Pancreas (tissue), 10 donors: Measurements from ENCODE around the gene ANO4. TPM values are rescaled to one million over a fixed set of nuclear protein-coding genes. Genes with fewer than 3 reads are reported as not detected.

ENCODE experiments used
- ATAC-seq, 4 donors: fragments of 200-7000 bp; cut with Tn5 transposase; one replicate each; pipeline versions ENCODE4 v1.8.0 to v1.9.1; 2020; ENCODE audit warnings: mild to moderate bottlenecking in 4 of 4, moderate library complexity in 4 of 4
- DNase-seq, 6 donors: peaks; one replicate each; pipeline ENCODE4 v3.0.0-alpha.2; 2020
- FAIRE-seq: peaks from 2 replicates; lab custom pipeline; 2012; peaks lifted over from hg19 to GRCh38; lab: Jason Lieb, UNC
- H3K27ac ChIP-seq, 4 donors: fragments of 200-600 bp; sonication (generic); 1 replicate in 3 of 4; 2 replicates in 1 of 4; pipeline versions ENCODE4 v1.5.0 to v1.8.0; 2020
- H3K27me3 ChIP-seq, 4 donors: fragments of 200-600 bp; one replicate each; pipeline ENCODE4 v1.8.0; 2021
- H3K36me3 ChIP-seq, 3 donors: fragments of 200-600 bp; sonication (generic) in 1 of 3; one replicate each; pipeline versions ENCODE4 v1.5.0 to v1.8.0; 2020 to 2021
- H3K4me1 ChIP-seq, 3 donors: fragments of 200-600 bp; one replicate each; pipeline ENCODE4 v1.8.0; 2021
- H3K4me3 ChIP-seq, 4 donors: fragments of 200-600 bp; sonication (generic) in 2 of 4; one replicate each; pipeline versions ENCODE4 v1.5.0 to v1.8.0; 2020 to 2021
- H3K9me3 ChIP-seq, 4 donors: fragments of 200-600 bp; one replicate each; pipeline ENCODE4 v1.8.0; 2021
- WGBS, 2 donors: extraction: QIAGEN DNeasy Blood & Tissue Kit; methylation state at CpG; one replicate each; pipeline ENCODE4 v1.1.7; 2013; 5-methylcytosine and 5-hydroxymethylcytosine counted together
- intact Hi-C, 3 donors: fragments of 100-400 bp; cut with DNase I; formaldehyde crosslinking; loops; one replicate each; pipeline versions ENCODE4 v1.11.1 to v1.14.2; 2022
- polyA plus RNA-seq, 2 donors: library from polyadenylated mRNA; stranded (reverse); fragments of 200-250 nt; gene quantifications; one replicate each; pipeline ENCODE4 v1.2.3, GENCODE V29; 2013
- total RNA-seq, 6 donors: library from RNA; stranded (reverse); fragmentation: NEBNext Ultra II Directional in 4 of 6; extraction: Animal tissue kit (Norgen Biotek cat#: 25700) in 4 of 6; gene quantifications; one replicate each; pipeline versions ENCODE4 v1.2.1 to v1.2.4, GENCODE V29; 2021 to 2023
- TF ChIP-seq, protein P1 (sequence below), 4 donors: fragments of 200-600 bp; sonication (generic) in 3 of 4; IDR thresholded peaks; one replicate each; pipeline versions ENCODE4 v1.5.0 to v1.8.0; 2021; ENCODE audit warnings: antibody characterized with exemption in 4 of 4
- donor health status: healthy with polysubstance abuse.
- donor health status: DM: no; HTN: no; CAD: no; lungs with moderate emphysema.
- donor health status: DM: no; HTN: no; CAD: no.
- donor health status: control.
- donor health status: control.
- donor health status: Bipolar disorder and iron deficiency.
- donor health status: DM: yes; HTN: yes; CAD: no.
- donor health status: DM: no; HTN: no; CAD: no.
- donor health status: DM: no; HTN: no; CAD: no.
- donor health status: DM: yes; HTN: yes; CAD: no.

The ANO4 gene
- total and polyA plus RNA-seq, 8 donors, result 0.14 to 2.1 (median 0.28) TPM; not detected in 1

DNA sequence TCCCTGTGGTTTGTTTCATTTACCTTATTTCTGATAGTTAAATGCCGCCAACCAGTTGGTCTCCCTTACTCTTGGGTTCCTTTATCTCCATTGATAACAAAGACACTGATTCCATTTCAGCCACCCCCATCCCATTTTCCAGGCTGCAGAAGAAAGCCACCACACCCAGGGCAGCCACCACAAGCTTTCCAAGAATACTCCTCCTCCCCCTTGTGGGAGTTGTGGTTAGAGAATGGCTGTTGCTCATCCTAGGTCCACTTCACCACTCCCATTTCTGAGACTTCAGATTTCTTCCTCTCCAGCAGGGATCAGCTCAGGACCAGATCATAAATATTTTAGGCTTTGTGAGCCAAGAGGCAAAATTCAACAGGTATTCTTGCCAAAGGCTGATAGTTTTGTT lies 73.9 kb downstream of the ANO4 start:
- ATAC-seq, result no peak

DNA sequence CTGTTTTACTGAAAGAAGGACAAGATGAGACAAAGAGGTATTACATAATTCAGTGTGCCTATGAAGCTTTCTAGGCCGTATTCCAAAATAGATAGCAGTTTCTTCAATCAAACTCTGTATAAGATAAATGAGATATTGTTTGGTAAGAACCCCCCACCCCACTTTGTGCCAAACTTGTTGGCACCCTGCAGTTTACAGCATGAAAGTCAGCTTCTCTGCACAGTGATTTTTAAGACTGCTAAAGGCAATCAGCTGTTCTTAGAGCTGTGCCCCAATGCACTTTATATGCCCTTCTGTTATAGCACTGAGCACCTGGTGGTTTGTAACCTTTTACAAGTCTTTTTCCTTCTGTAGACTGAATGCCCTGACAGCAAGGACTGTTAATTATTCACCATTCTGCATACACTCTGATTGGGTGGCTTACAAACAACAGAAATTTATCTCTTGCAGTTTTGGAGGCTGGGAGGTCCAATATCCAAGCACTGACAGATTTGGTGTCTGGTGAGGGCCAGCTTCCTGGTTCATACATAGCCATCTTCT lies 76.7 kb downstream of the ANO4 start:
- intact Hi-C loops, result no loop called here
- H3K4me3 ChIP-seq, result no peak overlapping the region
- no peaks in the 10 kb centered on the region for H3K9me3 ChIP-seq
- H3K27ac ChIP-seq, result no peak overlapping the region
- H3K27me3 ChIP-seq, result no peaks in the 10 kb centered on the region
- H3K4me1 ChIP-seq, result no peaks in the 10 kb centered on the region
- TF ChIP-seq, protein P1, sequence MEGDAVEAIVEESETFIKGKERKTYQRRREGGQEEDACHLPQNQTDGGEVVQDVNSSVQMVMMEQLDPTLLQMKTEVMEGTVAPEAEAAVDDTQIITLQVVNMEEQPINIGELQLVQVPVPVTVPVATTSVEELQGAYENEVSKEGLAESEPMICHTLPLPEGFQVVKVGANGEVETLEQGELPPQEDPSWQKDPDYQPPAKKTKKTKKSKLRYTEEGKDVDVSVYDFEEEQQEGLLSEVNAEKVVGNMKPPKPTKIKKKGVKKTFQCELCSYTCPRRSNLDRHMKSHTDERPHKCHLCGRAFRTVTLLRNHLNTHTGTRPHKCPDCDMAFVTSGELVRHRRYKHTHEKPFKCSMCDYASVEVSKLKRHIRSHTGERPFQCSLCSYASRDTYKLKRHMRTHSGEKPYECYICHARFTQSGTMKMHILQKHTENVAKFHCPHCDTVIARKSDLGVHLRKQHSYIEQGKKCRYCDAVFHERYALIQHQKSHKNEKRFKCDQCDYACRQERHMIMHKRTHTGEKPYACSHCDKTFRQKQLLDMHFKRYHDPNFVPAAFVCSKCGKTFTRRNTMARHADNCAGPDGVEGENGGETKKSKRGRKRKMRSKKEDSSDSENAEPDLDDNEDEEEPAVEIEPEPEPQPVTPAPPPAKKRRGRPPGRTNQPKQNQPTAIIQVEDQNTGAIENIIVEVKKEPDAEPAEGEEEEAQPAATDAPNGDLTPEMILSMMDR (IDR thresholded peaks at IDR 0.05), result no peak
- H3K36me3 ChIP-seq, result no peaks in the 10 kb centered on the region
- DNase-seq (no peak), FAIRE-seq (no peak), ATAC-seq (peak in 1 of 4 donors; percentile 37)
- 24 to 27% methylated on average over 1 of the region's 1 CpG for WGBS, 2 donors

More for the DNA sequence above, 73.9 kb downstream of the ANO4 start:
- Histone ChIP-seq H3K9me3 (no peaks in the 10 kb centered on the region), H3K27me3 (no peaks in the 10 kb centered on the region), H3K36me3 (no peaks in the 10 kb centered on the region), H3K27ac (no peak overlapping the region), H3K4me3 (no peak overlapping the region), H3K4me1 (no peaks in the 10 kb centered on the region)
- FAIRE-seq (no peak), DNase-seq (no peak)
- intact Hi-C loops, result no loop called here
- 89 to 100% methylated on average over 1 of the region's 1 CpG for whole genome bisulfite sequencing, 2 donors
- TF ChIP-seq, protein P1 (IDR thresholded peaks at IDR 0.05), result no peak

DNA sequence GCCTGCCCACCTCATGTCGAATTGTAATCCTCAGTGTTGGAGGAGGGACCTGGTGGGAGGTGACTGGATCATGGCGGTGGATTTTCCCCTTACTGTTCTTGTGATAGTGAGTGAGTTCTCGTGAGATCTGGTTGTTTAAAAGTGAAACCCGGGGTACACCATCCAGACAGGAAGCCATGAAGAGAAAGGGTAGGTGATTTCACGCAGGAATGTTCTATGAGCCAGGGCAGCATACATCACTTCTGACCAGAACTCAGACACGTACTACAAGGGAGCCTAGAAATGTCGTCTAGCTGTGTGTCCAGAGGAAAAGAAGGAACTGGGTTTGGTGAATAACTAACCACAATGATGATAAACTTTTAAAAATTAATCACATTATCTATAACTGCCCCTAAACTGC lies 80.6 kb downstream of the ANO4 start:
- intact Hi-C loops, result no loop called here
- TF ChIP-seq, protein P1 (IDR thresholded peaks at IDR 0.05), result no peak
- ATAC-seq (no peak), DNase-seq (no peak), FAIRE-seq (no peak)
- Histone ChIP-seq H3K36me3 (no peaks in the 10 kb centered on the region), H3K27me3 (no peaks in the 10 kb centered on the region), H3K9me3 (no peaks in the 10 kb centered on the region), H3K4me3 (no peak overlapping the region), H3K4me1 (no peaks in the 10 kb centered on the region), H3K27ac (no peak overlapping the region)
- WGBS, 2 donors, result 56 to 65% methylated on average over 7 of the region's 7 CpGs

DNA sequence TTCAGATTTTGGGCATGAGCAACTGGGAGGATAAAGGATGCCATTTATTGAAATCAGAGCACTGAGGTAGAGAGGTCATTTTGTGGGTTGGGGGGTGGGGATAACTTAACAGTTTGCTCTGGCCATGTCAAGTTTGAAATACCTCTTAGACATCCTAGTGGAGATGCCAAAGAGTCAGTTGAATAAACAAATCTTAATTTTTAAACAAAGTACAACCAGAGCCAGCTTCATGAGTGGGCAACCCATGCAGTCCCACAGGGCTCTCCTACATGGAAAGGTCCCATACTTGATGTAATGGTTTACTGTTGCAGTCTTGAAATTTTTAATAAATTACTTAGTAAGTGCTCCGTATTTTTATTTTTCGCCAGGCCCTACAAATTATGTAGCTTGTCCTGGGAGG lies 81.2 kb downstream of the ANO4 start:
- FAIRE-seq (no peak), ATAC-seq (no peak), DNase-seq (no peak)
- intact Hi-C loops, result no loop called here
- H3K36me3 ChIP-seq, result no peaks in the 10 kb centered on the region
- no peak overlapping the region for H3K4me3 ChIP-seq
- H3K4me1 ChIP-seq, result no peaks in the 10 kb centered on the region
- TF ChIP-seq, protein P1 (IDR thresholded peaks at IDR 0.05), result no peak
- H3K9me3 ChIP-seq, result no peaks in the 10 kb centered on the region
- H3K27ac ChIP-seq, result no peak overlapping the region
- H3K27me3 ChIP-seq, result no peaks in the 10 kb centered on the region
- 57 to 62% methylated on average over 2 of the region's 2 CpGs for WGBS, 2 donors

DNA sequence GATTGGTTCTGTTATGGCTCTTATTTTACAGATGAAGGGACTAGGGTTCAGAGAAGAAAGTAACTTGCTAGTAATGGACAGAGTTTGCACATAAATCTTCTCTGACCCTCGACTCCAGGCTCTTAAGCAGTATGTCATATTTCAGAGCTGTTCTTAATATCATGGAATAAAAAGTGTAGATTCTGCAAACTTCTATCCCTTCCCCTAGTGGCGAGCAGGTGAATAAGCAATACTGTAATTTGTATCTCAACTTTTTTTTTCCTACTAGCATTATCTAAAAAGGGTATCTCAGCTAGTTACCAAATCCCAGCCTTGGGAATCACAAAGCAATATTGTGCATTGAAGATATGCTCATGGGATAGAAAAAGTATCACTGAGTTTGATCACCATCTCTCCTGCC lies 83.2 kb downstream of the ANO4 start:
- no peak for DNase-seq
- H3K27me3 ChIP-seq, result no peaks in the 10 kb centered on the region
- FAIRE-seq, result no peak
- intact Hi-C loops, result no loop called here
- no peak for ATAC-seq
- H3K4me3 ChIP-seq, result no peak overlapping the region
- no peak overlapping the region for H3K27ac ChIP-seq
- TF ChIP-seq, protein P1 (IDR thresholded peaks at IDR 0.05), result peak in 1 of 4 donors; percentile 9
- H3K36me3 ChIP-seq, result no peaks in the 10 kb centered on the region
- H3K4me1 ChIP-seq, result no peaks in the 10 kb centered on the region
- 27 to 35% methylated on average over 2 of the region's 2 CpGs for whole genome bisulfite sequencing, 2 donors
- H3K9me3 ChIP-seq, result no peaks in the 10 kb centered on the region
